ENCODE data around the gene OR2V2.

The OR2V2 gene

GRCh38 chr5:181192337-181193046 lies 45.1 kb downstream of the OR2V2 start:
- no peak for DNase-seq

DNA sequence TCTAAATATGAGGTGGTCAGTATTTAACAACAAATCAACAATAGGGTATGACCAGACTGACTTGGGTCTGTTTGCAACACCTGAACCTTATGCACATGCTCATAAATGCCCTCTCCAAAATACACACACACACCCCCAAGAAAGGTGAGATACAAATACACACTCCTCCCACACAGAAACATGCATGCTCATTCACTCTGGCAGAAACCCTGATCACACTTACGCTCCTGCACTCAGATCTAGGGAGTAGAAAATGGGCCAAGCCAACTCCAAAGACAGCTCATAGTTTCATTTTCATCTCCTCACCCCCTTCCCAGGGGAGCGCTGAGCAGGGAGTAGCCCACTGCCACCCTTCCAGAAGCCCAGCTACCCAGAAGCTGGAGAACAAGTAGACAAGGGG lies 46.3 kb downstream of the OR2V2 start:
- no peak for DNase-seq

DNA sequence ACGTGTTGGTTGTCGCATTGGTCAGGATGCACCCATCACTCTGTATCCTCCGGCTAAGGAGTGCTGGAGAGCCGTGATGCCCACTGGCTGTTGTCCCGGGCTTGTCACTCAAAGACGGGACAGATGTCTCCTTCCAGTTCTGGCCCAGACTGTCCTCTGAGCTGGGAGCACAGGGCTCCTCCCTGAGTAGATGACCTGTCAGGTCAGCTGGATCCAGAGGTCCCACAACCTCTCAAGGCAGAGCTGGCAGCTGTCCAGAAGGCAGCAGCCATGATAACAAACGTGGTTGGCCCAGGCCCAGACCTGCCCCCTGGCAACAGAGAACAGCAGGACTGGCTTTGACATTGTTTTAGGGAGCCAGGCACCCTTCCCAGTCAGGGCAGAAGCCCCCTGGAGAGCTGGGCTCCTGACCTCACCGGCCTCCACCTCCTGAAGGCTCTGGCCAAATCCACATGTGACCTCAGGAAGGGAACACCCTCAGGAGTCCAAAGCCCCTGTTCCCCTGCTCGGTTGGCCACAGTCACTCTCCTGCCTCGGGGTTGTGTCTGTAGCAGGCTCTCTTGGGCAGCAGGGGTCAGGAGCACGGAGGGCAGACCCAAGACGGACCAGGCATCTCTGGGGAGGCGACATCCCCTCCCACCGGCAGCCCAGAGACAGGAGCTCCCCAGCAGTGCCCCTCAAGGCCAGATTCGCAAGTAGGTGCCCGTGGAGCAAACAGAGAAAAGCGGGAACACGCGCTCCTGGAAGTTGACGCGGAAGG lies 47.3 kb downstream of the OR2V2 start:
- no peak for DNase-seq

GRCh38 chr5:181195249-181195761 lies 47.9 kb downstream of the OR2V2 start:
- no peak for DNase-seq

DNA sequence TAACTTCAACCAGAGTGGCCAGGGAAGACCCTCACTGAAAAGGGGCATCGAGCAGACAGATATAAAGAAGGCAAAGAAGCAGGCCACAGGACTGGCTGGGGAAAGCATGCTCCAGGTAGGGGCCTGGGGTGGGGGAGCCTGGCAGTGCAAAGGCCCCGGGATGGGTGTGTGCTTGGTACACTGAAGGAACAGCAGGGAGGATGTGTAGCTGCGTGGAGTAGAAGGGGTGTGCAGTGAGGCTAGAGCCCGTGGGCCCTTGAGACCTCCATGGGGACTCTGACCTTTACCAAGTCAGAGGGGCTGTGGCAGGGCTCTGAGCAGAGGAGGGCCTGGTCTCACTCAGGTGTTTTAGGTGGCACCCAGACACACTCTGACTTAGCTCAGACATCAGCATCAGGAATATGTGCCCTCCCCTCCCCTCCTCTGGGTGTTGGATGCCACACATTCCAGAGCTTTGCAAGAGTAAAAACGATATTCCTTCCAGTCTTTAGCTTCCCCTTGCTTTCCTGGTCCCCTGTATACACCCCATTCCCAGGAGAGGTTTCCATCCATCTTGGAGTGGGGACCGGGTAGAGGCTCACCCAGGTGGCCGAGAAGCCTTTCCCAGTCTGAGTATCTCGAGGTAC lies 50.1 kb downstream of the OR2V2 start:
- no peak for DNase-seq

DNA sequence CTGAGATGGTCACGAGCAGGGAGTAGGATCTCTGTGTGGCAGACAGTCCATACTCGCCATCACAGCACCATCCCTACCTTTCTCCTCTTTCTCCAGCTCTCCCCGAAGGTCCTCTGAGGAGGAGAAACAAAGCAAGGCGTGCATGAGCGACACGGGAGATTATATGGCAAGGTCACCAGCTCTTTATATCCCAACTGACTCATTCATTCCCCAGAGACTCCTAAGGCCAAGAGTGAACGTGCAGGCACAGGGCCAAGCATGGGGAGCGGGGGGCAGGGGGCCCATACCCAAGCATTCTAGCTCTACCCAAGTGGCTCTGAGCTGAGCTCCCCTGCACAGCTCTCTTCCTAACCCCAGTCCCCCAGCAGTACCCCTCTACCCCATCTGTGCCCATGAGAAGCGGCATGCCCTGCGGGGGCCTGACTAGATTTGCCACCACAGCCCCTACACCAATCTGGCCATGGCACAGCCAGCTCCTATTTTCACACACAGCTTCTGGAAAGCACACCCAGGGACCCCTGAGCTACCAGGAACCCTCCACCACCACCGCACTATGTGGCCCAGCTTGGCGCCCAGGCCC lies 50.8 kb downstream of the OR2V2 start:
- no peak for DNase-seq

DNA sequence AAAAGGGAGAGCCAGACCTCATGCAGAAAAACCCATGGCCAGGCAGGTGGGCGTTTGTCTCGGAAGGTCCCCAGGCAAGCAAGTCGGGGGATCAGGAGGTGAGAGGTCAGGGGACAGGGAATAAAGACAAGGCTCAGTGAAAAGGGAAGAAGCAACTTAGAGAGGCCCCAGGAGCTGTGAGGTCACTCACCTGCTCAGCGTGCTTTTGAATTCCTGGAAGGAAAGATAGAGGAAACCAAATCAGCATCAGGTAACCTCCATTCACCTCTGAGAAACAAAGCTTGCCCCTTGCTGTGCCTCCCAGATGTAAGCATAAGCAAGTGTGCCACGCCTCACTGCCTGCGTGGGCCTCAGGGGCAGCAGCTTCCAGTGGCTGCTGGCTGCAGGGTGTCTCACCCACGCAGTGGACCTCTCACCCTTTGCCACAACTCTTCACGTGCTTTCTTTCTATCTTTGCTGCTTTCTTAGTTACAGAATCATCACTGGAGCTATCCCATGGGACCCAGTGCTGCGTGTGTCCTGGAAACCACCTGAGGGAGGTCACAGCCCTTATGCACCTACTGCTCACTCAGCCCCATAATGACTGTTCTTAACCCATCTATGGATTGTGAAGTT lies 51.6 kb downstream of the OR2V2 start:
- DNase-seq = no peak

DNA sequence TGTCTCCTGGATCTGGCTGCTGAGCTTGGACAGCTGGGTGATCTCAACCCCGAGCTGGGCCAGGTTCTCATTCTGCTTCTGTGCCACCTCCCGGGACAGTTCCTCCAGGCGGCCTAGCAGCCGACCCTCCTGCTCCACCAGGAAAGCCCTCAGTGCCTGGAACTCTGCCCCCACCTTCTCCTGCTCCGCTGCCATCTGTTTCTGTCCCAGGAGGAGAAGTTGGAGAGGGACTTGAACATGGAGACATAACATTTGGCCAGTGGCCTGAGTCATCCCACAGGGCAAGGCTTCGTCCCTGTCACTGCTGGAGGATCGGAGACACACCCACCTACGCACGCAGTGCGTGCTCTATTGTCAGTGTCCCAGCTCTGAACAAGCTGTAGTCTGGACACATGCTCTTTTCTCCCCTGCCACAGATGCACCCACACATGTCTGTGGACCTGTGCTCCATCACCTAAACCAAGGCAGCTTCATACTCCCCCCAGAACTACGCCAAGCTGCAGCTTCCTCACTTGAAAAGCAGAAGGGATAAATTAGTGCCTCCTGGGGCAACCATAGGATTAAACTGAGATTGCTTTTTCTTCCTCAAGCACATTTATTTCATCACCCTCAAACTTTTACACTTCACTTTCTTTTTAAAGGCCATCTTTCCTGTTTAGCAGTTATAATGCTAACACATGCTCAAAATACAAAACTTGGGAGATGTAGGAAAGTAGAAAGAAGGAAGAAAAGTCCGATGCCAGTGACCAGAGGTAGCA lies 52.7 kb downstream of the OR2V2 start:
- DNase-seq = no peak

- no peak for DNase-seq
Measured at GRCh38 chr5:181200816-181201215, 53.4 kb downstream of the OR2V2 start.

DNA sequence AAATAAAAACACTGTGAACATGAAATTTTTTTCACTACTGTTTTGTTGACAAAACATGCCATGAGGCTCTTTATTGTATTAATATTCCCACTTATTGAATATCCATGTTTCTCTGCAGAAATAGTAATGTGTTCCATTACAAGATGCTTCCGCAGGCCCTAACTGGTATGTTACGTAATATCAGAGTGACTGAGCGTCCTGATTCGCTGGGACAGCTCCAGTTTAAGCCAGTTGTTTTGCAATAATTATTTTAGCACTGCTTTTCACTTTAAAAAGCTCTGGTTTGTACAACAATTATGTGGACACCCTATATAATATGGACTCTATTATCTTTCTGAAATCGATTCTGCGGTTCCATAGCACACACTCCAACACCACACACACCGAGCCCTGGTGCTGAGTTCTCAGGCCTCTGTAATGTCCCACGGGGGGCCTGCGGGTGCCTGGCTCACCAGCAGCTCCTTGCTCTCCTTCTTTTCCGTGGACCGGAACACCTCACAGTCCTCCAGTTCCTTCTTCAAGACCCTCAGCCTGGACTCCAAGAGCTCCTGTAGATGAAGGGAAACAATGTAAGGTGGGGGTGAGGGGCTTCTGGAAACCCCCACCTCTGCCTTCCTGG lies 55.8 kb downstream of the OR2V2 start:
- DNase-seq = no peak

DNA sequence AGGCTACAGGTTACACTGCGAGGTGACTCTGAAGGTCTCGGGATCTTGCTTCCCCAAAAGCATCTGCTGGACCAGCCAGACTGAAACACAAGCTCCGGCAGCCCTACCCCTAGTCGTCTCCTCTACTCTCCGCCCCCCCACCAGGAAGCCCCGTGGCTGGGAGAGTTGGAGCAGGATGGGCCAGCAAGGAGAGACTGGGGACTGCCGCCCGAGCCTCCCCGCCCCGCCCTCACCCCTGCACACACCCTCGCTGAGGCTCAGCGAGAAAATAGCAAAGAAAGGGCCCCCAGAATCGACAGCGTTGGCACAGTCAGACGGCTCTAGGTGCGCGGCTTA lies 56.4 kb downstream of the OR2V2 start:
- DNase-seq = no peak

DNA sequence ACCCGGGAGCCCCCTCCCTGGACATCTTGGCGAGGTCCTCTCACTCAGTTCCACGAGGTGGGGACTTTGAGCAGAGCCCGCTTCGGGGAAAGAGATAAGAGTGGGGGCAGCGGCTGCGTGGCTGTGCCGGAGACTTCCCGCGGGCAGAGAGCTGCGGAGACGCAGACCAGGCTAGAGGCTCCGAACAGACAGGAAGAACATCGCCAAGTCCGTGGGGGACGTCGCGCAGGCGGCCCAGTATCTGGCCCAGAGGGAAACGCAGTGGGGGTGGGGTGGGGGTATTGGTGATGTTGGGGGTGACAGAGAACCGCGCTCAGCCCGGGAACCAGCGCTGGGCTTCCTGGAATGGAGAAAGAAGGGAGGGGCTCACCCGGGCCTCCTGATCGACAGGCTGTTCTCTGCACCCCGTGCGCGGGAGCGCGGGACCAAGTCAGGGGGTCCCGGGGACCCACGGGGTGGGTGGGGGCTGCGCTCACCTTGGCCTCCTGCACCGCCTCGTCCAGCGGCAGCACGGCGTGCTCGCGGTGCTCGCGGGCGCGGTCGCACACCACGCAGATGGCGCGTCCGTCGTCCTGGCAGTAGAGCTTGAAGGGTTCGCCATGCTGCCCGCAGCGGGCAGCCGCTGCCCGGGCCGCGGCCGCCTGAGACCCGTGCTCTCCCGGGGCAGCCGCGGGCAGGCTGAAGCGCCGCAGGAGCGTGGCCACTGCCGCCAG lies 56.9 kb downstream of the OR2V2 start:
- no peak for DNase-seq

- no peak for DNase-seq
Measured at GRCh38 chr5:181204826-181205760, 57.7 kb downstream of the OR2V2 start, which contains the start of gene TRIM7. TRIM7 (minus strand) TSS chr5:181205196; CDS start chr5:181205110, 86 bp downstream.

- DNase-seq = no peak
Measured at GRCh38 chr5:181205761-181206649, 58.6 kb downstream of the OR2V2 start.

- DNase-seq = no peak
Measured at GRCh38 chr5:181207214-181207959, 60.0 kb downstream of the OR2V2 start.

DNA sequence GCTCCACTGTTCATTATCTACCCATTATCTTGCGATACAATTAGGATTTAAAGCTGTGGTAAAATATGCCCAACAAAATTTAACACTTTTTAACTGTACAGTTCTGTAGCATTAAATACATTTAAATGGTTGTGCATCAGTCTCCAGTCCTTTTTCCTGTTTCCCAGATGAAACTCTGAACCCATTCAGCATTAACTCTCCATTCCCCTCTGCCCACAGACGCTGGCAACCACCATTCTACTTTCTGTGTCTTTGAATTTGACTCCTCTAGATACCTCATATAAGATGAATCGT lies 60.5 kb downstream of the OR2V2 start:
- DNase-seq = no peak
